Superior temporal gyrus (tissue), 1 donor: ENCODE data around the gene CCDC38.

ENCODE experiments used
- DNase-seq: peaks from one replicate; pipeline ENCODE4 v3.0.0-alpha.2; 2016; ENCODE audit errors: extremely low spot score

CCDC38 gene

DNA sequence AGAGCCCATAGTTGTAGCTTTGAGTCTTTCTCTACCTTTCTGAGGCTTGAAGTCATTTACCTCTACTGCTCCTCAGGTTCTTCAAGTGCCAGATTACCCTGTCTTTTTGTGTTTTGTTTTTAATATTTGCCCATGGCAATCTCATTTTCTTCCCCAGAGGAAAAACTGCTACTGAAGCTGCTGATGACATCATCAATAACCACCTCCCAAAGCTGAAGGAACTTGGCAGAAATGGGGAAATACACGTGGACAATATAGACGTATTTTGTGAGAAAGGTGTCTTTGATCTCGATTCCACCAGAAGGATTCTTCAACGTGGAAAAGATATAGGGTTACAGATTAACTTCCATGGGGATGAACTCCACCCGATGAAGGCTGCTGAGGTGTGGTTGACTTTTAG lies 17.8 kb upstream of the CCDC38 start:
- no peak for DNase-seq

DNA sequence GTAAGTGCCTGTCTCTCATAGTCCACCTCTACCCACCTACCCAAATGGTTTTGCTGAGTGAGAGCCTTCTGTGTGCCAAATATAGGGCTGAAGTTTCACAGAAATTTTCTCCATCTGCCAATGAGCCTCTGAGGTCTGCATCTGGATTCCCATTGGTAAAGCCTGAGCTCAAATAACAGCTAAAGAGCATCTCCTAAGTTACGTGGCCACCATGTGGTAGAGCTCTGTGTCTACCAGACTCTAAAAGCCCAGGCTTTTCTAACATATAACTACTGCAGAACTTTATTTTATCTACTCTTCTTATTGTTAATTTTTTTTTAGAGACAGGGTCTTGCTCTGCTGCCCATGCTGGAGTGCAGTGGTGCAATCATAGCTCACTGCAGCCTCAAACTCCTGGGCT lies 16.7 kb upstream of the CCDC38 start:
- DNase-seq, result no peak

DNA sequence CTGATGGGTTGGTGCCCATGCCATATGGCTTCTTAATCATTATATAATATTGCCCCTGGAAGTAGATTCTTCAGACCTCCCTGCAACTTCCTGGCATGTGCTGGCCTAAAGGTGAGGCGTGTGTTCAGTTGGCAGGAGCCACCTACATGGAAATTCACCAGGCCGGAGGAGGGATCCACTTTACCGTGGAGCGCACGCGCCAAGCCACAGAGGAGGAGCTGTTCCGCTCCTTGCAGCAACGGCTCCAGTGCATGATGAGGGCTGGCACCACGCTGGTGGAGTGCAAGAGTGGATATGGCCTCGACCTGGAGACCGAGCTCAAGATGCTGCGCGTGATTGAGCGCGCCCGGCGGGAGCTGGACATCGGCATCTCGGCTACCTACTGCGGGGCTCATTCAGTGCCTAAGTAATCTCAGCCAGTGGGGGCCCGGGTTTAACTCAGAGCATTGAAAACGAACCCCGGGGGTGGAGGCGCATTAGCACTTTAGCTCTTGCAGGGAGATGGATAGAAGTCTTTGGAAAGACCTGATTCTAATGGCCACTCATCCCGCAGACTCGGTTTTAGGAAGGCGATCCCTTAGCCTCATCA lies 14.2 kb upstream of the CCDC38 start:
- no peak for DNase-seq

DNA sequence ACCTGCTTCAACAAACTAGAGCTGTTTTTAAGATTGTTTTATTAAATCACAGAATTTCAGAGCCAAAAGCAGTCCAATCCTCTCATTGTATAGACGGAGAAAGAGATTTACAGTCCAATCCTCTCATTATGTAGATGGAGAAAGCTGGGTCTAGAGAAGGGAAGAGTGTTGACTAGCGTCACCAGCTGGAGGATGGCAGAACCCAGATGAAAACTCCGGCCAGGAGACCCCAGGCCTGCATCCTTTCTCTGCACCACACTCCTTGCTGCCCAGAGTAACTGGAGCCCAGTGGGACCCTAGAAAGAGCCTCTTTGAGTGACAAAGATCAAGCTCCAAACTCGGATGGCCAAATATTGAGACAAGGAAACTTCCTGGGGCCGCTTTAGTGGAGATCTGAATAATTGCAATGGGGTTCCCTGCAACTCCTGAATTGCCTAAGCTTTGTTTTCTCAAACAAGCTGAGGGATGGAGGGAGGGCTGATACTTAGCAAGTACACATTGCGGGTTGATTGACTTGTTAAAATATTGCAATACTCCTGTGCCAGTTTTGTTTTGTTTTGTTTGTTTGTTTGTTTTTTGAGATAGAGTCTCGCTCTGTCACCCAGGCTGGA lies 13.2 kb upstream of the CCDC38 start:
- DNase-seq, result no peak

DNA sequence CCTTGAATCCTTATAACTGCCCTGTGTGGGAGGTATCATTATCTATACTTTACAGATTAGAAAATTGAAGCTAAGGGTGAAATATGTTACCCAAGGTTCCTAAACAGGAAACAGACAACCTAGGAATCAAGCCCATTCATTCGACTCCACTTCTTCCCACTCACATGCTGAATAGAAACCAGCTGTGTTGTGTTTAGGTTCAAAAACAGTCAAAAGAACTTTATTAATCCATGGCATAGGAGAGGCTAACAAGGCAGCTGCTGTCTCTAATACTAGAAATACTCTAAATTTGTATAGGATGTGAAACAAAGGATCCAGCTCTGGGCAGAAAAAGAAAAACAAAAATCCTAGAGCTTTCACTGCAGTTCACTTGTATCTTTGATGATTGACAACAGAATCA lies 10.6 kb upstream of the CCDC38 start:
- no peak for DNase-seq

DNA sequence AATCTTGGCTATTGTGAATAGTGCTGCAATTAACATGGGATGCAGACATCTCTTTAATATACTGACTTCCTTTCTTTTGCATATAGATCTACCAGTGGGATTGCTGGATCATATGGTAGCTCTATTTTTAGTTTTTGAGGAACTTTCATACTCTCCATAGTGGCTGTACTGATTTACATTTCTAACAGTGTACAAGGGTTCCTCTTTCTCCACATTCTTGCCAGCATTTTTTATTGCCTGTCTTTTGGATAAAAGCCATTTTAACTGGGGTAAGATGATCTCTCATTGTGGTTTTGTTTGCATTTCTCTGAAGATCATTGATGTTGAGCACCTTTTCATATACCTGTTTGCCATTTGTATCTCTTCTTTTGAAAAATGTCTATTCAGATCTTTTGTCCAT lies 9.1 kb upstream of the CCDC38 start:
- DNase-seq, result no peak

DNA sequence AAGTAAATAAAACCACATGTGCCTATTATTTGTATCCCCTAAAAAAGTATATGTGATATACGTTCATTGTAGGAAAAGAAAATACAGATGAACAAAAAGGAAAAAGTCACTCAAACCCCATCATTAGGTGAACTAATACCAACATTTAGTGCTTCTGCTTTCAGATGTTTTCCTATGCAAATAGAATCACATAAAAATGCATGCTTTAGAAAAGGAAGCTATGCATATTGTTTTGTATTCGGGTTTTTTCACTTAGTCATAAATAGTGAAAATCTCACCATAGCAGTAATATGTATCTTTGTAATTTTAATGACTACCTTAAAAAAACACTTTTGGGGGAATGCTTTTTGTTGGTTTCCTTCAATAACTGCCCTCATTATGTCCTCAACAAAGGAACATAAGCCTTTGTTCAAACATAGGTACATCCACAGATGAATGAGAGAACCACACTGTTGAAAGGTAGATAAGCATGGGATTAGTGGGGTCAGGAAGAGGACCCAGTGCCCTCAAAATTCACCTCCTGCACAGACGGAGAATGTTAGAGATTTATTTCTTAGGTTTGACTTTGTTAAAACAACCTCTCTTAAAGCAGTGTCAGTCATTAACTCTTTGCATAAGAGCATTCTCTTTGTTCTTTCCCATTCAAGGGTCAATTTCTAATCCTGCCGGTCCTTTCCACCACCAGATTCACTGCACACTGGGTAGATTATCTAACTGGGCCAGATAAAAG lies 7.2 kb upstream of the CCDC38 start:
- DNase-seq, result no peak

DNA sequence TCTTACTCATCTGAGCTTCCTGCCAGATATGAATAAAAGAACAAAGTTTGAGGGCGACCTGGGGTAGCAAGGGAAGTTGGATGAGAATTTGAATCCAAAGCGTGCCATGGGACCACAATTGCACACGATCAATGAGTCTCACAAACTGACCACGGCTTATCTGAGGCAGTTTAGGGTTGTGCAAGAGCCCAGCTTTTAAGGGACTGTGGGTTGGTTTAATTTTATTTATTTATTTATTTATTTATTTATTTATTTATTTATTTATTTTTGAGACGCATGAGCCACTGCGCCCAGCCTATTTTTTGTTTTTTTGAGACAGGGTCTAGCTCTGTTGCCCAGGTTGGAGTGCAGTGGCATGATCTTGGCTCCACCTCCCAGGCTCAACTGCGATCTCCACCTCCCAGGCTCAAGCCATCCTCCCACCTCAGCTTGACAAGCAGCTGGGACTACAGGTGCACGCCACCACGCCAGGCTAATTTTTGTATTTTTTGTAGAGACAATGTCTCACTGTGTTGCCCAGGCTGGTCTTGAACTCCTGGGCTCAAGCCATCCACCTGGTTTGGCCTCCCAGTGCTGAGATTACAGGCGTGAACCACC lies 1.8 kb upstream of the CCDC38 start:
- DNase-seq, result no peak

DNA sequence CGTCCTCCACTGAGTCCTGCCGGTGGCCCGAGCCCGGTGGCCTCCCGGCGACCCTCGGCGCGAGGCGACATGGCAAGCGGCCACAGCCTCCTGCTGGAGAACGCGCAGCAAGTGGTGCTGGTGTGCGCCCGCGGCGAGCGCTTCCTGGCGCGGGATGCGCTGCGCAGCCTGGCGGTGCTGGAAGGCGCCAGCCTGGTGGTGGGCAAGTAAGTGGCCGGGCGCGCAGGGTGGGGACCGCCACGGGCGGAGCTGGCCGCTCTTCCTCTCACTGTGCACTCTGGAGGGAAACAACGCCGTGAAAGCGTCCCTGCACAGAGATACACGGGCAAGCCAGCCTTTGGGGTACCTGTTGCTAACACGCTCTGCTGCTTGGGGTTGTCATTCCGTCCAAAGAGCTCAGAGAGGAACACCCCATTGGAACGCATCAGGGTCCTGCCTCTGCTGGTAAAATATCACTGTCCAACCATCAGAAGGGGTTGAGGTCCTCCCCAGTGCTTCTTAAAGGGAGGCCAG lies 972 bp upstream of the CCDC38 start, which contains the start of gene AMDHD1:
TSS of gene AMDHD1 (plus strand) at position 2 of the 513 bp plus-strand sequence. CDS start at position 70, 68 bp downstream.
- peak; percentile 24 for DNase-seq

DNA sequence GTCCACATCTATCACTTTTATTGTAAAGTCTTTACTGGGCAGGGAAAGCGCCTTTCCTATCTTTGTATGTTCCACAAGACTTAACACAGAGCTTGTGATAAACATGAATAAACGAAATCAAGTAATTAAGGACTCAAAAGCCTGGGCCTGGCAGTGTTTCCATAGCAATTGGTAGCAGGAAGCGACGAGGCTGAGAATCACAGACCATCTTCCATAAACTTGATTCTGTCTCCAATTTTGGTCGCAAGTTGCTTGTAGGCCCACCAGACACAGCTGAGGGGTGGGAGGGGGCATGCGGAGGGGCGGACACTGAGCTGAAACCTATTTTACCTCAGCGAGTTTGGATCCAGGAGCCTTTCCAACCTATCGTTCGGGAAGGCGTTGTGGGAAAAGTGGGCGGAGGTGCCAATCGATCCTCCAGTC lies 302 bp downstream of the CCDC38 start:
- peak; percentile 23 for DNase-seq

DNA sequence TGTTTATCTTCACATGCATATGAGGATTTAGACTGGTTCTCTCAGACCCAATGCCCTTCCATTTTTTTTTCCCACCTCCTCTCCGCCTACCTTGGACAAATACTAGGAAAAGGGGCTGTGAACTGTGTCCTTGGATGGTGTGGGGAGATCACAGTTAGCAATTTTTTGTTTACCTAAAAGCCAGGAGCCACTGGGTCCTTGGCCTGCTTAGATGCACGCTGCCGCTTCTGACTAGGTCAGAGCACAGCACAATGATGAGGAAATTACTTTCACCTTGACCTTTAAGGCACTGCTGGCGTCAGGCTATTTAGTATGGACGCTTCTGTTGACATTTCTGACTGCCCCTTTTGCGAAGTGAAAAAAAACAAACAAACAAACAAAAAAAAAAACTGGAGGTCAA lies 1.9 kb downstream of the CCDC38 start:
- DNase-seq, result no peak

DNA sequence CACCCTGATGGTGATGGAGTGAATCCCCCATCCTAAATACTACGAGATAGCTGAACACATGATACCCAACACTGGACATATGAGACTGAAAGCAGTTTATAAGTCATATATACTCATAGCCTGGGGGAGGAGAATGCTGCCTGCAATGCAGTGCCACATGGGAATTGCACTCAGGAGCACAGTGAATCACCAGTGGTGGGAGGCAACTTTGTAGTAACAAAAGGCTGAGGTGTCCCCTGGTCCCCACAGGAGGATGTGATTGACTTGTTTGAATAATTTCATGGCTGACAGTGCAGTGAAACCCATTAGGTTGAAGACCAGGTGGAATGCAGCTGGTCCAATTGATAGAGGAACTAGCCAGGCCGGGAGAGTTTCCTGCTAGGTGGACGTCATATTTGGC lies 20.2 kb downstream of the CCDC38 start:
- DNase-seq, result no peak

DNA sequence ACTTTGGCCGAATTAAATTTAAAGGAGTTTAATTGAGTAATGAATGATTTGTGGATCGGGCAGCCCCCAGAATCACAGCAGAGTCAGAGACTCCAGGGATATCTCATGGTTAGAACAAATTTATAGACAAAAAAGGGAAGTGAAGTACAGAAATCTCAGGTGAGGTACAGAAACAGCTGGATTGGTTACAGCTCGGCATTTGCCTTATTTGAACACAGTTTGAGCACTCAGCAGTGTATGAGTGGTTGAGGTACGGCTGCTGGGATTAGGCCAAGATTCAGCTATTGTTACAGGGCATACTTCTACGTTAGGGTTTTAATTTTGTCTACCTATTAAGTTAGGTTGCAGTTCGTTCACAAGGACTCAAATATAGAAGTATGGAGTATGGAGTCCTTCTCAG lies 23.3 kb downstream of the CCDC38 start:
- DNase-seq, result no peak

DNA sequence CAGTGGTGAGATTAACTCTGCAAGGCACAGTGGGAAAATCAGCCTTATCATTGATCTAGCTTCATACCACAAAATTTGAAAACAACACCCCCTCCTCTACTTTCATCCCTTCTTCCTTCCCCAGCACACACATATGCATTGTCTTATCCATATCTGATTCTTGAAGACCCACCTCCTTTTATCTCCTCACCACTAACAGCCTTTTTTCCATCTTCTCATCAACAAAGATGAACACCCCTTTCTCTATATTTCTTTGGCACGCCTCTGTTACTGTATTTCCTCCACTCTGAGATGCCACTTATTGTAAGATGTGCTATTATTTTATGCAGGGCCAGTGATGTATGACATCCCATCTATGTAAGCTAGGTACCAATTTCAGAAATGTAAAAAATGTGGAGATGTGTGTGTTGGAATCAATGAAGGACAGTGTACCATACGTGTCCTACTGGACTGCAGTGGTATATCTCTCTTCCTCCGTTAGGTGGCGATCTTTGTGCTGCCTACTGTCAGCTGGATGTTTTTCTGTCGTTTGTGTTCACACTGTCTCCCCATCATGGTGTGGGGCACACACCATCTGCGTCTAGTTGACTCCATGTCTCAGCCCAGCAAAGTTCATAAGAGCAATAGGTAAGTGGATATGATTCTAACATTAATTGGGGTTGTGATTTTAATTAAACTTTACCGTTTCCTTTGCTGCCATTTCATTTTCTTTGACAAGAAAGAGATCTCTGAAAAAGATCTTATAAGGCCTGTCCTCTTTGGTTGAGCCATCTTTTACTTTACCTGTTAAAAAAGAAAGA lies 24.0 kb downstream of the CCDC38 start:
- DNase-seq, result peak; percentile 75

DNA sequence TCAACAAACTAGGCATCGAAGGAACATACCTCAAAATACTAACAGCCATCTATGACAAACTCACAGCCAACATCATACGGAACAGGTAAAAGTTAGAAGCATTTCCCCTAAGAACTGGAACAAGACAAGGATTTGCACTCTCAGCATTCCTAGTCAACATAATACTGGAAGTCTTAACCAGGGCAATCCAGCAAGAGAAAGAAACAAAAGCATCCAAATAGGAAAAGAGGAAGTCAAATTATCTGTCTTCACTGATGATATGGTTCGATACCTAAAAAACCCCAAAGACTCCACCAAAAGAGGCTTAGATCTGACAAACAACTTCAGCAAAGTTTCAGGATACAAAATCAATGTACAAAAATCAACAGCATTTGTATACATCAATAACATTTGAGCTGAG lies 32.5 kb downstream of the CCDC38 start:
- DNase-seq, result no peak

DNA sequence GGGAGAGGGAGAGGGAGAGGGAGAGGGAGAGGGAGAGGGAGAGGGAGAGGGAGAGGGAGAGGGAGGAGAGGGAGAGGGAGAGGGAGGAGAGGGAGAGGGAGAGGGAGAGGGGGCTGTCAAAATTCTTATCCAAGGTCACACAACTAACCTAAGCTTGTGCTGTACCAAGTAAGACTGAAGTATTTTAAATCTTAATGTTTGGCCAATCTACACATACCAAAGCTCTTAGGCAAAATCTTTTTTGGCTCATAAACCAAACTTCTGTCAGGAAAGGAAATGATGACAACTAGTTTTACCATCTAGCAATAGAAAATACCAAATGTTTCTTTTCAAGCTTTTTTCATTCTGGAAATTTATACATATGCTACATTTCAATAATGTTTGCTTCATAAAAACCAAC lies 33.8 kb downstream of the CCDC38 start:
- no peak for DNase-seq

DNA sequence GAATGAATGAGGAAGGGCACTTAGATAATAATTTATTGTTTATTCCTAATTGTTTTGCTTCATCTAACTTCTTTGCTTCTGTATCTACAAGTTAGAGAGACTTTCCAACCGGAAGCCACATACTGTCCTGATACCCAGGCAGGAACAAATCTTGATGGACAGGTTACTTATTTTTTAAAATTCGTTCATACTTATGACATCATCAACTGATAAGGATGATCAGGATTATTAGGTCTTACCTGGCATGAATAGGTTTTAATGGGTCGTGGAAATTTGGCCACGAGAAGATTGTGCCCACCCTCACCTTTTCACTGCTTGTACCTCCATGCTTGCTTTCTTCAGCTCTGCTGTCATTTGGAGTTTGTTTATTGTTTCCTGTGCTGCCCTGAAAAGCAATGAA lies 44.3 kb downstream of the CCDC38 start:
- DNase-seq, result no peak

DNA sequence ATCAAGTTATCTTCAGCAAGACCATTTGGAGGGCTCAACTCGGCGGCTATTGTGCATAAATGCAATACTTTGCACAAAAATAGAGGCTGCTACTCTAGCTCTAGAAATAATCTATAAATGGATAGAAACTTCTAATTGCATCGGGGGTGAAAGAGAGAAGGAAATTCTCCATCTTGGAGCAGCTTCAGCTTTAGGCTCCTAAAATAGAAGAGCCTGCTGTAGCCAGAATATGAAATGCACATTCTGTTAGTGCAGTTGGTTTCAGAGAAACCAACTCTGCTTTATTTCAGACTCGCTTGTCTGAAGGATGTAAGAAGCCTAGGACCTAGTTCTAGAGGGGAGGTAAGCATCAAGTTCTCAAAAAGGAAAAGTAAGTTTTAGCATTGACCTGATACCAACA lies 45.6 kb downstream of the CCDC38 start:
- DNase-seq, result peak; percentile 44

DNA sequence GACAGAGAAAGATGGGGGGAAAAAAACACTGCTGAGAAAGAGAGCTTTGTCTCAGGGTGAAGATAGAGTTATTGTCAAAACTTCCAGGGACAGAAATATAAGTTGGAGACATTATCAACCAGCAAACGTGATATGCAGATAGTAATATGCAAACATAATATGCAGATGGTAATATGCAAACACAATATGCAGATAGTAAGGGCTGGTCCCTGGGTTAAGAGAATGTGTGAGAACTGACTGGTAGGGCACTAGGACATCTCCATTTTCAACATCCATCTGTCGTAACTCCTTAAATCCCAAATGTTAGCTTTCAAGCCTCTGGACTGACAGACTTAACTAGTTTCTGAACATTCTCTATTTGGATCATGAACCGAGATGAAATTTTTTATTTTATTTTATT lies 51.5 kb downstream of the CCDC38 start:
- no peak for DNase-seq

DNA sequence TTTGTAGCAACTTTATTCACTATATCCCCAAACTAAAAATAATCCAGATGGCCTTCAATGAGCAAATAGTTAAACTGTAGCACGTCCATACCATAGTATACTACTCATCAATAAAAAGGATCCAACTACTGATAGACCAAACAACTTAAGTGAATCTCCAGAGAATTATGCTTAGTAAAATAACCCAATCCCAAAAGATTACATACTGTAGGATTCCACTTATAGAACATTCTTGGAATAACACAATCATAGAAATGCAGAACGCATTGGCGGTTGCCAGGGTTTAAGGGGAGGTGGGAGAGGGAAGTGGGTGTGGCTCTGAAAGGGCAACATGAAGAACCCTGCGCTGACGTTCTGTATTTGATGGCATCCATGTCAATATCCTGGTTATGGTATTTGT lies 55.1 kb downstream of the CCDC38 start:
- no peak for DNase-seq

DNA sequence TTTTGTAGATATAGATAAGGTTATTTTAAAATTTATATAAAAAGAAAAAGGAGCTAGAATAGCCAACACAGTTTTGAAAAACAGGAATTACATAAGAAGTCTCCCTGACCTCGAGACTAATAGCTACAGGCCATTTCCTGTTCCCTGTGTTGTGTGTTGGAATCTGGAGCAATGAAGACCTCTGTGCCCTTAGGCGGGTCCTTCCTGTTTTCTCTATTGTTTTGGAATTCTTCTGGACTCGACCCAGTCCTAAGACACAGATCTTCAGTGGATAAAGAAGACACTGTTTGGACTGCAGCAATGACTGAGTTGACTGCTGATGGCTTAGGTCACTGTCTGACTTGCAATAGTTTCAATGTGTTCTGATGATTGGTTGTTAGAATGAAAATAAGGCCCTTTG lies 57.4 kb downstream of the CCDC38 start:
- no peak for DNase-seq

DNA sequence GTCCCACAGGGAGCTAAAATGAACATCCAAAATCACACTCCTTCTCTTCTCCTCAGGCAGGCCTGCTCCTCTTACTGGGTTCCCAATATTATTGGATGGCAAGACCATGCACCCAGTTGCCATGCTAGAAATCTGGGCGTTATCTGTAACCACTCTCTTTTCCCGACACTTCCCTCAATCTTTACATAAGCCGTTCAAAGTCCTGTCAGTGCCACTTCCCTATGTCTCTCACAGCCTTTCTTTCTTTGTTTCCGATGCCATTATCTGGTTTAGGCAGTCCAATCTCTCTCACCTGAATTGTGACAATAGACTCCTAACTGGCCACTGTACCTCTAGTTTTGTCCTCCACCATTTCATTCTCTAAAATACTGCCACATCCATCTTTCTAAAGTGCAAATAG lies 59.5 kb downstream of the CCDC38 start:
- DNase-seq, result no peak
